HepG2 (cell line): ENCODE results near the gene RHBDF2. TPM values are rescaled to one million over a fixed set of nuclear protein-coding genes. Genes with fewer than 3 reads are reported as not detected.

Experiments used
- AGO1 ChIP-seq: fragments of 200-400 bp; formaldehyde crosslinking; IDR thresholded peaks from 2 replicates; pipeline ENCODE4 v1.6.1; 2017; ENCODE audit warnings: mild to moderate bottlenecking, low read depth, low read length, moderate library complexity; ENCODE audit not compliant: poor library complexity, severe bottlenecking
- AGO2 ChIP-seq: fragments of 200-400 bp; formaldehyde crosslinking; optimal IDR thresholded peaks from 2 replicates; pipeline ENCODE3; 2017; ENCODE audit warnings: mild to moderate bottlenecking, low read depth, low read length, moderate library complexity
- FOXK1 ChIP-seq: sonication (generic); formaldehyde crosslinking; IDR thresholded peaks from 2 replicates; pipeline ENCODE4 v1.4.0; 2020; ENCODE audit warnings: low read depth, missing genetic modification reagents, borderline replicate concordance
- FOXK2 ChIP-seq: fragments of 450-650 bp; IDR thresholded peaks from 2 replicates; pipeline ENCODE4 v1.6.1; 2016
- HNF4G ChIP-seq, 2 experiments: sonication (generic) in 1 of 2; formaldehyde crosslinking in 1 of 2; IDR thresholded peaks; 2 replicates each; pipeline versions ENCODE4 v1.4.0 to v1.6.1; 2011 to 2020; ENCODE audit warnings: borderline replicate concordance in 2 of 2, low read depth in 2 of 2, mild to moderate bottlenecking in 2 of 2, low read length in 1 of 2, missing genetic modification reagents in 1 of 2, moderate library complexity in 1 of 2
- HNRNPLL ChIP-seq: fragments of 200-400 bp; formaldehyde crosslinking; IDR thresholded peaks from 2 replicates; pipeline ENCODE4 v1.6.1; 2017; ENCODE audit warnings: mild to moderate bottlenecking, low read depth, low read length; ENCODE audit not compliant: poor library complexity, severe bottlenecking
- KDM5B ChIP-seq: sonication (generic); formaldehyde crosslinking; IDR thresholded peaks from 2 replicates; pipeline ENCODE4 v1.4.0; 2020; ENCODE audit warnings: missing genetic modification reagents, mild to moderate bottlenecking, borderline replicate concordance
- KLF11 ChIP-seq: IDR thresholded peaks from 2 replicates; pipeline ENCODE4 v1.6.1; 2016; ENCODE audit warnings: missing compliant biosample characterization
- SMC3 ChIP-seq: IDR thresholded peaks from 2 replicates; pipeline ENCODE4 v1.6.1; 2011; ENCODE audit warnings: low read length, improper control_type of control experiment
- TCF12 ChIP-seq, 2 experiments: fragments of 450-650 bp in 1 of 2; sonication (generic) in 1 of 2; formaldehyde crosslinking in 1 of 2; IDR thresholded peaks; 2 replicates each; pipeline versions ENCODE4 v1.6.1 to v1.8.0; 2017 to 2022; ENCODE audit warnings: antibody characterized with exemption in 1 of 2, mild to moderate bottlenecking in 1 of 2, missing genetic modification reagents in 1 of 2, moderate library complexity in 1 of 2
- TRIM24 ChIP-seq: sonication (generic); formaldehyde crosslinking; IDR thresholded peaks from 2 replicates; pipeline ENCODE4 v1.8.0; 2022; ENCODE audit warnings: mild to moderate bottlenecking, missing genetic modification reagents
- ZBTB43 ChIP-seq: sonication (generic); formaldehyde crosslinking; conservative IDR thresholded peaks from 2 replicates; pipeline ENCODE4 v1.4.0; 2020; ENCODE audit warnings: missing genetic modification reagents
- ZNF17 ChIP-seq: sonication (generic); formaldehyde crosslinking; IDR thresholded peaks from 2 replicates; pipeline ENCODE4 v1.5.0; 2020; ENCODE audit warnings: mild to moderate bottlenecking, missing genetic modification reagents
- ZNF280D ChIP-seq: sonication (generic); formaldehyde crosslinking; IDR thresholded peaks from 2 replicates; pipeline ENCODE4 v1.5.1; 2020; ENCODE audit warnings: mild to moderate bottlenecking, missing genetic modification reagents
- ZNF30 ChIP-seq: sonication (generic); formaldehyde crosslinking; IDR thresholded peaks from 2 replicates; pipeline ENCODE4 v1.5.0; 2020; ENCODE audit warnings: mild to moderate bottlenecking, missing genetic modification reagents
- ZNF672 ChIP-seq: sonication (generic); formaldehyde crosslinking; IDR thresholded peaks from 2 replicates; pipeline ENCODE4 v1.8.1; 2022; ENCODE audit warnings: missing genetic modification reagents
- ZXDC ChIP-seq: sonication (generic); formaldehyde crosslinking; IDR thresholded peaks from 2 replicates; pipeline ENCODE4 v1.5.0; 2020; ENCODE audit warnings: mild to moderate bottlenecking, missing genetic modification reagents
- polyA plus RNA-seq, 8 experiments: library from polyadenylated mRNA; depleted of rRNA in 3 of 8; stranded (reverse) in 7 of 8; unstranded in 1 of 8; fragments of >200 nt; fragmentation: Illumina TruSeq in 4 of 8; extraction: Trizol in 4 of 8; gene quantifications; 2 replicates each; pipeline versions ENCODE4 v1.2.1 to v1.2.3, GENCODE V29; 2011 to 2016; ENCODE audit warnings: low read depth in 4 of 8, missing spikeins in 1 of 8, mixed read lengths in 1 of 8; ENCODE audit not compliant: insufficient read depth in 1 of 8
- total RNA-seq, 5 experiments: library from RNA; depleted of rRNA; stranded (reverse); fragments of >200 nt; fragmentation: Illumina TruSeq; extraction: Trizol; gene quantifications; 2 replicates each; pipeline ENCODE4 v1.2.3, GENCODE V29; 2016; ENCODE audit warnings: low read depth in 1 of 5

Gene RHBDF2
- total and polyA plus RNA-seq, 2 of the 13 experiments (the other 11 are each of a cell fraction or from before 2014, with no cell fraction given): 7.8 to 24.2 TPM

GRCh38 chr17:76530095-76530723, 29.0 kb upstream of the RHBDF2 start (continued):
- TF ChIP-seq HNF4G (IDR thresholded peaks at IDR 0.05; ENCODE audit: borderline replicate concordance, low read depth, low read length): 0 out of 2 replicates have a peak, but pooled peaks have one; percentile 1
- TF ChIP-seq HNF4G (CRISPR knock-in tag; IDR thresholded peaks at IDR 0.05; ENCODE audit: borderline replicate concordance, low read depth): no peak
- no peak for TF ChIP-seq SMC3
- peak; percentile 37; the same call in 1 of the 2 replicates for TF ChIP-seq FOXK1 (CRISPR knock-in tag)
- no peak for TF ChIP-seq ZNF30 (CRISPR knock-in tag)
- no peak for TF ChIP-seq ZNF672 (CRISPR knock-in tag)
- TF ChIP-seq ZNF17: no peak
- TF ChIP-seq AGO2: no peak
- no peak for TF ChIP-seq ZNF280D
- TF ChIP-seq KDM5B: no peak
- TF ChIP-seq HNRNPLL: no peak
- no peak for TF ChIP-seq AGO1
- TF ChIP-seq TCF12 (IDR thresholded peaks at IDR 0.05): no peak
- TF ChIP-seq TCF12 (CRISPR knock-in tag; IDR thresholded peaks at IDR 0.05): peak; percentile 52; the same call in 1 of the 2 replicates
- TF ChIP-seq ZBTB43 (CRISPR knock-in tag): 0 out of 2 replicates have a peak, but pooled peaks have one; percentile 14
- TF ChIP-seq ZXDC (CRISPR knock-in tag): 0 out of 2 replicates have a peak, but pooled peaks have one; percentile 51
- no peak for TF ChIP-seq KLF11 (CRISPR knock-in tag)
- TF ChIP-seq FOXK2: no peak
- TF ChIP-seq TRIM24: no peak
